T-helper 1 cell treated with Interleukin-12 subunit alpha and Interleukin-12 subunit beta and Interleukin-4 antibody, amounts not matched to agents 30 μg/mL and 1 μg/mL, for 36 hours (primary cell): ENCODE results near the gene ZNF19.

ENCODE experiments used
- H3K27ac Mint-ChIP-seq: one replicate; pipeline ENCODE4 v1.8.0; 2021; ENCODE audit warnings: mild to moderate bottlenecking, mixed read lengths
- H3K27me3 Mint-ChIP-seq: one replicate; pipeline ENCODE4 v1.8.0; 2021; ENCODE audit warnings: low read depth, mixed read lengths
- H3K36me3 Mint-ChIP-seq: one replicate; pipeline ENCODE4 v1.8.0; 2021; ENCODE audit warnings: low read depth, mixed read lengths
- H3K4me1 Mint-ChIP-seq: one replicate; pipeline ENCODE4 v1.8.0; 2021; ENCODE audit warnings: low read depth, mixed read lengths
- H3K4me3 Mint-ChIP-seq: one replicate; pipeline ENCODE4 v1.8.0; 2021; ENCODE audit warnings: mild to moderate bottlenecking, moderate library complexity, mixed read lengths
- H3K9me3 Mint-ChIP-seq: one replicate; pipeline ENCODE4 v1.8.0; 2021; ENCODE audit warnings: mixed read lengths

The ZNF19 gene

GRCh38 chr16:71424626-71425025 lies 64.5 kb downstream of the ZNF19 start:
- H3K4me1 Mint-ChIP-seq, result peaks cover 3% of the 10 kb centered on the region
- no peaks in the 10 kb centered on the region for H3K36me3 Mint-ChIP-seq
- H3K4me3 Mint-ChIP-seq, result no peak overlapping the region
- H3K27ac Mint-ChIP-seq, result no peak overlapping the region
- peaks cover 32% of the 10 kb centered on the region for H3K27me3 Mint-ChIP-seq
- no peaks in the 10 kb centered on the region for H3K9me3 Mint-ChIP-seq

GRCh38 chr16:71423865-71424264 lies 65.3 kb downstream of the ZNF19 start:
- H3K9me3 Mint-ChIP-seq, result no peaks in the 10 kb centered on the region
- peaks cover 3% of the 10 kb centered on the region for H3K4me1 Mint-ChIP-seq
- no peaks in the 10 kb centered on the region for H3K36me3 Mint-ChIP-seq
- H3K27me3 Mint-ChIP-seq, result peaks cover 32% of the 10 kb centered on the region
- no peak overlapping the region for H3K27ac Mint-ChIP-seq
- no peak overlapping the region for H3K4me3 Mint-ChIP-seq
